Spleen (tissue), 11 donors: ENCODE measurements around the gene ESR1. TPM values are rescaled to one million over a fixed set of nuclear protein-coding genes. Genes with fewer than 3 reads are reported as not detected.

Experiments
- DNase-seq: peaks from one replicate; pipeline ENCODE4 v3.0.0-alpha.2; 2020
- H3K27ac ChIP-seq, 8 donors: fragments of 200-600 bp; sonication (generic) in 7 of 8; 1 replicate in 4 of 8; 2 replicates in 4 of 8; pipeline versions ENCODE4 v1.5.0 to v1.8.0; 2016 to 2021; ENCODE audit warnings: inconsistent platforms in 4 of 8, mild to moderate bottlenecking in 4 of 8, moderate library complexity in 1 of 8
- H3K27me3 ChIP-seq, 7 donors: fragments of 200-600 bp; sonication (generic) in 6 of 7; replicated peaks in 1 of 7; 1 replicate in 4 of 7; 2 replicates in 3 of 7; pipeline versions ENCODE4 v1.5.0 to v1.8.0; 2016 to 2021; ENCODE audit warnings: inconsistent platforms in 3 of 7, mild to moderate bottlenecking in 1 of 7
- H3K36me3 ChIP-seq, 6 donors: fragments of 200-600 bp; sonication (generic) in 5 of 6; 1 replicate in 4 of 6; 2 replicates in 2 of 6; pipeline versions ENCODE4 v1.5.0 to v1.8.0; 2016 to 2021; ENCODE audit warnings: inconsistent platforms in 2 of 6
- H3K4me1 ChIP-seq, 6 donors: fragments of 200-600 bp; sonication (generic) in 5 of 6; 1 replicate in 3 of 6; 2 replicates in 3 of 6; pipeline versions ENCODE4 v1.5.0 to v1.8.0; 2016 to 2021; ENCODE audit warnings: inconsistent platforms in 3 of 6
- H3K4me3 ChIP-seq, 8 donors: fragments of 200-600 bp; sonication (generic) in 7 of 8; 1 replicate in 4 of 8; 2 replicates in 4 of 8; pipeline versions ENCODE4 v1.5.0 to v1.8.0; 2016 to 2021; ENCODE audit warnings: inconsistent platforms in 4 of 8, mild to moderate bottlenecking in 4 of 8, moderate library complexity in 2 of 8
- H3K9me3 ChIP-seq, 8 donors: fragments of 200-600 bp; sonication (generic) in 7 of 8; 1 replicate in 4 of 8; 2 replicates in 4 of 8; pipeline versions ENCODE4 v1.5.0 to v1.8.0; 2016 to 2021; ENCODE audit warnings: inconsistent platforms in 4 of 8
- CTCF ChIP-seq, 11 experiments: fragments of 200-600 bp in 7 of 11; fragments of 450-650 bp in 4 of 11; sonication (generic) in 4 of 11; IDR thresholded peaks in 8 of 11; conservative IDR thresholded peaks in 3 of 11; 1 replicate in 7 of 11; 2 replicates in 4 of 11; pipeline versions ENCODE4 v1.4.0 to v1.8.0; 2016 to 2021; ENCODE audit warnings: antibody characterized with exemption in 11 of 11, inconsistent platforms in 4 of 11, mild to moderate bottlenecking in 1 of 11
- POLR2A ChIP-seq, 3 donors: fragments of 450-650 bp; IDR thresholded peaks; one replicate each; pipeline ENCODE4 v1.5.1; 2017; ENCODE audit warnings: antibody characterized with exemption in 3 of 3, mild to moderate bottlenecking in 1 of 3
- POLR2AphosphoS5 ChIP-seq, 3 donors: sonication (generic); formaldehyde crosslinking; IDR thresholded peaks; one replicate each; pipeline ENCODE4 v1.5.1; 2017; ENCODE audit warnings: antibody characterized with exemption in 3 of 3
- WGBS, 5 donors: extraction: QIAGEN DNeasy Blood & Tissue Kit in 3 of 5; methylation state at CpG; one replicate each; pipeline versions ENCODE4 v1.1.5 to v1.1.7; 2013 to 2018; 5-methylcytosine and 5-hydroxymethylcytosine counted together
- intact Hi-C: fragments of 100-400 bp; cut with DNase I; formaldehyde crosslinking; loops from one replicate; pipeline ENCODE4 v1.15.0; 2023; ENCODE audit warnings: low total_unique reads
- polyA plus RNA-seq, 3 donors: library from polyadenylated mRNA; stranded (reverse); fragments of 200-250 nt; gene quantifications; one replicate each; pipeline ENCODE4 v1.2.1, GENCODE V29; 2013
- total RNA-seq, 7 donors: library from RNA; depleted of rRNA in 3 of 7; stranded (reverse); fragments of >200 nt in 3 of 7; fragmentation: NEBNext Ultra II Directional in 4 of 7; extraction: Animal tissue kit (Norgen Biotek cat#: 25700) in 4 of 7; gene quantifications; one replicate each; pipeline versions ENCODE4 v1.1.0 to v1.2.1, GENCODE V29; 2016 to 2021
- donor health status: healthy with polysubstance abuse.
- donor health status: DM: no; HTN: no; CAD: no; lungs with moderate emphysema.
- donor health status: DM: no; HTN: no; CAD: no.
- donor health status: Bipolar disorder and iron deficiency.
- donor health status: healthy.
- donor health status: DM: no; HTN: no; CAD: no.
- donor health status: DM: yes; HTN: yes; CAD: no.

ESR1 gene
- total and polyA plus RNA-seq, 10 donors, result 0.35 to 7.3 (median 3.2) TPM

- no peaks in the 10 kb centered on the region for H3K9me3 ChIP-seq
- intact Hi-C loops, result loop anchor here (10.0 kb wide), 1 partner anchor 428 kb away; no protein-coding TSS in a partner anchor
- H3K36me3 ChIP-seq, result peaks cover 4 to 100% (median 66%) of the 10 kb centered on the region in 6 donors
- H3K4me1 ChIP-seq, result no peaks in the 10 kb centered on the region
- H3K27me3 ChIP-seq, result no peaks in the 10 kb centered on the region
- TF ChIP-seq POLR2AphosphoS5 (IDR thresholded peaks at IDR 0.05) (no peak), POLR2A (IDR thresholded peaks at IDR 0.05) (no peak), CTCF (IDR thresholded peaks at IDR 0.05 in 8 of 11, conservative IDR thresholded peaks at IDR 0.05 in 3 of 11) (no peak)
- H3K27ac ChIP-seq, result no peak overlapping the region
- DNase-seq, result no peak
- WGBS, 5 donors, result 93 to 97% (median 96%) methylated on average over 3 of the region's 3 CpGs
- no peak overlapping the region for H3K4me3 ChIP-seq
Observed at GRCh38 chr6:152123076-152123475, 315.6 kb downstream of the ESR1 start.

- no peaks in the 10 kb centered on the region for H3K9me3 ChIP-seq
- WGBS, 5 donors, result 64 to 77% (median 65%) methylated on average over 3 of the region's 3 CpGs
- DNase-seq, result no peak
- H3K36me3 ChIP-seq, result peaks cover 4 to 100% (median 78%) of the 10 kb centered on the region in 6 donors
- peak; percentile 25 to 76 (median 68) for TF ChIP-seq CTCF (IDR thresholded peaks at IDR 0.05 in 8 of 11, conservative IDR thresholded peaks at IDR 0.05 in 3 of 11)
- no peak for TF ChIP-seq POLR2A (IDR thresholded peaks at IDR 0.05)
- H3K27me3 ChIP-seq, result no peaks in the 10 kb centered on the region
- peaks cover 0 to 2% (median 0%) of the 10 kb centered on the region in 6 donors for H3K4me1 ChIP-seq
- peak overlapping the region in 1 of 8 donors; percentile 15 for H3K27ac ChIP-seq
- no peak overlapping the region for H3K4me3 ChIP-seq
- intact Hi-C loops, result loop anchor here (5.0 to 10.0 kb wide), 2 partner anchors 357 to 430 kb away; no protein-coding TSS in a partner anchor
Observed at GRCh38 chr6:152124429-152125074, 317.1 kb downstream of the ESR1 start.

GRCh38 chr6:152127432-152128165 is 320.1 kb downstream of the ESR1 start:
- no peak overlapping the region for H3K4me3 ChIP-seq
- H3K36me3 ChIP-seq, result peaks cover under 1 to 100% (median 75%) of the 10 kb centered on the region in 6 donors
- 93 to 97% (median 96%) methylated on average over 8 of the region's 8 CpGs for WGBS, 5 donors
- H3K9me3 ChIP-seq, result no peaks in the 10 kb centered on the region
- no peaks in the 10 kb centered on the region for H3K27me3 ChIP-seq
- H3K4me1 ChIP-seq, result peaks cover 0 to 13% (median 0%) of the 10 kb centered on the region in 6 donors
- intact Hi-C loops, result loop anchor here (5.0 to 10.0 kb wide), 2 partner anchors 360 to 433 kb away; no protein-coding TSS in a partner anchor
- peak overlapping the region in 1 of 8 donors; percentile 2 for H3K27ac ChIP-seq
- TF ChIP-seq POLR2AphosphoS5 (IDR thresholded peaks at IDR 0.05) (no peak), CTCF (IDR thresholded peaks at IDR 0.05 in 8 of 11, conservative IDR thresholded peaks at IDR 0.05 in 3 of 11) (no peak), POLR2A (IDR thresholded peaks at IDR 0.05) (no peak)
- no peak for DNase-seq

- Histone ChIP-seq H3K27ac (peak overlapping the region; percentile 11 to 78 (median 72)), H3K4me1 (peaks cover 0 to 13% (median 0%) of the 10 kb centered on the region in 6 donors), H3K36me3 (peaks cover 0 to 100% (median 78%) of the 10 kb centered on the region in 6 donors), H3K27me3 (no peaks in the 10 kb centered on the region), H3K9me3 (no peaks in the 10 kb centered on the region), H3K4me3 (peak overlapping the region in 2 of 8 donors; percentile 10 to 43)
- intact Hi-C loops, result loop anchor here (5.0 to 10.0 kb wide), 2 partner anchors 362 to 435 kb away; no protein-coding TSS in a partner anchor
- WGBS, 5 donors, result 57 to 77% (median 70%) methylated on average over 9 of the region's 9 CpGs
- no peak for DNase-seq
- no peak for TF ChIP-seq CTCF (IDR thresholded peaks at IDR 0.05 in 8 of 11, conservative IDR thresholded peaks at IDR 0.05 in 3 of 11)
- peak in 2 of 3 donors; percentile 51 to 56 for TF ChIP-seq POLR2AphosphoS5 (IDR thresholded peaks at IDR 0.05)
- TF ChIP-seq POLR2A (IDR thresholded peaks at IDR 0.05), result no peak
Observed at GRCh38 chr6:152129691-152130151, 322.2 kb downstream of the ESR1 start.
